Measurements from ENCODE around the gene KCNQ1.

DNA sequence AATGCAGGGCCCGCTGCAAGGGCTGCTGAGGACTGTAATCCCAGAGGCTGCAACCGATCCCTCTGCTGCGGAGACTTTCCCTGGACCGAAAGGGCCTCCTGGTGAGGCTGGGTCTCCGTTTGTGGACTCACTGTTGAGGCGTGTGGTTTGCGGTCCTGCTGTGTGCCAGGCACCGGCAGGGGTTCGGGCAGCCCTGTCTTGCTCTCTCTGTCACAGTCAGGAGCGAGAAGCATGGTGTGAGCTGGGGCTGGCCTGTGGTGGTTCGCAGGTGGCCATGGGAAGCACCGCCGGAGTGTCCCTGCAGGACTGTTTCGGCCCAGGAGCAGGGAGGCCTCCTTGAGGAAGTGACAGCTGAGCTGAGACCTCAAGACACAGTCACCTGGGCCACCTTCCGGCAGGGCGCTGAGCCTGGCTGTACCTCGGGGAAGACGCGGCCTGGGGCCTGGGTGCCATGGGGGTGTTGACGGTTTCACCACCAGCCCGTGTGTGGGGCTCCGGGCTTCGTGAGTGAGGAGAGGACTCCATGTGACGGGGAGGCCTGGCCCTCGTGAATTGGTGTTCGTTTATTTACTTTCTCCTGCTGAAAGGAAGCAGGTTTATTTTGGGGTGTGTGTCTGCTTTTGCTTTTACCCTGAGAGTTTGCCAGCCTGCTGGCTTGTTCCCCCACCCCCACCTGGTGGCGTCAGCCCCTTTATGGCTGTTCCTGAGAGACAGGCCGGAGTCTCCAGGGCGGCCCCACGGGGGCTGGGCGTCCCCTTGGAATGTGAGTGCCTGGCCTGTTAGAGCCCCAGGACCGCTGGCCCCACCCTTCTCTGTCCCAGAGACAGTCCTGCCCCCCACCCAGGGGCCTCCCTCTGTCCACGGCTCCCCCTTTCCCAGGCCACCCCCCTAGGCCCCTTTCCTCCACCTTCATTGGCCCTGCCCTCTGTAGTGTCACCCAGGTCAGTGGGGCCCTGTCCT is 132.5 kb downstream of the KCNQ1 start:
- TF ChIP-seq TAF1 (IDR thresholded peaks at IDR 0.05; ENCODE audit: low read depth, low read length): no peak
- no peak for TF ChIP-seq POLR2A (IDR thresholded peaks at IDR 0.05; ENCODE audit: low read depth, low read length)
- TF ChIP-seq POLR2AphosphoS5 (IDR thresholded peaks at IDR 0.05; ENCODE audit: low read depth, low read length): no peak
- no peak for TF ChIP-seq SPI1 (IDR thresholded peaks at IDR 0.05; ENCODE audit: low read depth, low read length)
- TF ChIP-seq PAX5 (IDR thresholded peaks at IDR 0.05; ENCODE audit: insufficient read depth, low read length, severe bottlenecking): no peak
- TF ChIP-seq POU2F2 (IDR thresholded peaks at IDR 0.05; ENCODE audit: low read depth, low read length): no peak

Measured in GM12891 (cell line).